Astrocyte (in vitro differentiated cells and primary cell): ENCODE data around the gene RAVER2.

Experiments
- EZH2 ChIP-seq: IDR thresholded peaks from 2 replicates; pipeline ENCODE4 v1.6.1; 2012; ENCODE audit warnings: mild to moderate bottlenecking, low read length, inconsistent platforms; ENCODE audit not compliant: insufficient read depth
- TF ChIP-seq, protein P1 (sequence below): IDR thresholded peaks from 2 replicates; pipeline ENCODE4 v1.5.1; 2011; ENCODE audit warnings: low read depth, mild to moderate bottlenecking, inconsistent platforms, low read length, moderate library complexity; ENCODE audit not compliant: insufficient read depth

DNA sequence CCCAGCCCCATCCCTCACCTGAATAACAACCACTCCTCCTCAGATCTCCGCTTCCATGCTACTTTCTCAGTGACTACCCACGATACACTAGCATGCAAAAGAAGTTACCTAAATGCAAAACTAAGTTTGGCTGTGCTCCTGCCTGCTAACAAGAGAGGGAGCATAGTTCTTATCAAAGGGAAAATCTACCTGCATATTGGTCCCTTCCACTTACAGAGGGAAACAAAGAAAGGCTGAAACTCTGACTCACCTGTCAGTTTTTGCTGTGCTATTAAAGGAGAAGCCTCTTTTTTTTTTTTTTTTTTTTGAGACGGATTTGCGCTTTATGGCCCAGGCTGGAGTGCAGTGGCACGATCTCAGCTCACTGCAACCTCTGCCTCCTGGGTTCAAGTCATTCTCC is 43.8 kb upstream of the RAVER2 start:
- TF ChIP-seq, protein P1, sequence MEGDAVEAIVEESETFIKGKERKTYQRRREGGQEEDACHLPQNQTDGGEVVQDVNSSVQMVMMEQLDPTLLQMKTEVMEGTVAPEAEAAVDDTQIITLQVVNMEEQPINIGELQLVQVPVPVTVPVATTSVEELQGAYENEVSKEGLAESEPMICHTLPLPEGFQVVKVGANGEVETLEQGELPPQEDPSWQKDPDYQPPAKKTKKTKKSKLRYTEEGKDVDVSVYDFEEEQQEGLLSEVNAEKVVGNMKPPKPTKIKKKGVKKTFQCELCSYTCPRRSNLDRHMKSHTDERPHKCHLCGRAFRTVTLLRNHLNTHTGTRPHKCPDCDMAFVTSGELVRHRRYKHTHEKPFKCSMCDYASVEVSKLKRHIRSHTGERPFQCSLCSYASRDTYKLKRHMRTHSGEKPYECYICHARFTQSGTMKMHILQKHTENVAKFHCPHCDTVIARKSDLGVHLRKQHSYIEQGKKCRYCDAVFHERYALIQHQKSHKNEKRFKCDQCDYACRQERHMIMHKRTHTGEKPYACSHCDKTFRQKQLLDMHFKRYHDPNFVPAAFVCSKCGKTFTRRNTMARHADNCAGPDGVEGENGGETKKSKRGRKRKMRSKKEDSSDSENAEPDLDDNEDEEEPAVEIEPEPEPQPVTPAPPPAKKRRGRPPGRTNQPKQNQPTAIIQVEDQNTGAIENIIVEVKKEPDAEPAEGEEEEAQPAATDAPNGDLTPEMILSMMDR = no peak
- no peak for TF ChIP-seq EZH2
